Activated T-helper 2 cell treated with anti-CD3 and anti-CD28 coated beads, Interferon-gamma antibody, Interleukin-2, Interleukin-4, amounts not matched to agents 10 μg/mL and 5 μg/mL and 100 μg/mL, durations not matched to agents 14 hours and 24 hours and 36 hours (primary cell): Measurements from ENCODE around the gene LONP2. TPM values are rescaled to one million over a fixed set of nuclear protein-coding genes. Genes with fewer than 3 reads are reported as not detected.

Experiments
- DNase-seq: peaks from one replicate; pipeline ENCODE4 v3.0.0; 2021; ENCODE audit warnings: low spot score
- H3K27ac Mint-ChIP-seq: one replicate; pipeline ENCODE4 v1.8.0; 2021; ENCODE audit warnings: mixed read lengths
- H3K27me3 Mint-ChIP-seq: one replicate; pipeline ENCODE4 v1.8.0; 2021; ENCODE audit warnings: low read depth, mixed read lengths
- H3K36me3 Mint-ChIP-seq: one replicate; pipeline ENCODE4 v1.8.0; 2021; ENCODE audit warnings: low read depth, mixed read lengths
- H3K4me1 Mint-ChIP-seq: one replicate; pipeline ENCODE4 v1.8.0; 2021; ENCODE audit warnings: low read depth, mixed read lengths
- H3K4me3 Mint-ChIP-seq: one replicate; pipeline ENCODE4 v1.8.0; 2021; ENCODE audit warnings: low read depth, mild to moderate bottlenecking, moderate library complexity, mixed read lengths
- H3K9me3 Mint-ChIP-seq: one replicate; pipeline ENCODE4 v1.8.0; 2021; ENCODE audit warnings: mixed read lengths
- intact Hi-C: fragments of 100-400 bp; cut with micrococcal nuclease; formaldehyde crosslinking; loops from one replicate; pipeline ENCODE4 v1.15.1; 2023
- total RNA-seq: library from RNA; stranded (reverse); gene quantifications from 2 replicates; pipeline ENCODE4 v1.2.3, GENCODE V29; 2022

The LONP2 gene
- total RNA-seq, 1 donor from 2014 or later, result 54.2 TPM

DNA sequence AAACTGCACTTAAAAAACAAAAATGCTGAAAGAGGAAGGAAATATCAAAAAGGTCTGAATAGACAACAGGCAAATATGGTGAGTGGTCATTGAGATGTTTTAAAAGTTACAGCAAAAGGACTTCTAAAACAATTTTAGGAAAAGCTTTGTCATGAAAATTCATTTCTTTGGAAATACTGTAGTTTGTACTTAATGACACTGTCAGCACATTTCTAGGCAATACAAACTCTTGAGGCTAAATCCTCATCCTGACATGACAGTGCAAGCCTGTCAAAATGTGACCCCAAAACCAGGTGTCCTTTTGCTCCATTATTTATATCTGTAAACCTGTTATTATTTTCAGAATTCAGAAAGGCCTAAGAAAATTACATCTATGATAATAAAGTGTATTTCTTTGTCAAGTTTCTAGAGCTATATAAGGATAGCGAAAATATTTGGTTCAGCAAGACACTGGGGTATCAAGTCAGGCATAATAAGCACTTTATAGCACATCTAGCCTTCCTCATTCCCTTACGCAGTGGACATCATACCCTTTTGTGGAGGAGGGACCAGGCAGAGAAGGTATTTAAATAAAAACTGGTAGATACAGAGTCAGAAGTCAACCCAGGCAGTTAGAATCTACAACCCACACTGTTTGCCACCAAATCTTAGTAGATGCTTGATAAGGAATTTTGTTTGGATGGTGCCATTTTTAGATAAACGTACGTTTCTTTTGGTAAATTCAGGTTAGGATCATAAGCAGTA, 112.7 kb downstream of the LONP2 start:
- no peaks in the 10 kb centered on the region for H3K27me3 Mint-ChIP-seq
- DNase-seq, result no peak
- no peak overlapping the region for H3K4me3 Mint-ChIP-seq
- H3K4me1 Mint-ChIP-seq, result peaks cover 24% of the 10 kb centered on the region
- no peaks in the 10 kb centered on the region for H3K9me3 Mint-ChIP-seq
- no peak overlapping the region for H3K27ac Mint-ChIP-seq
- intact Hi-C loops, result no loop called here
- peaks cover 50% of the 10 kb centered on the region for H3K36me3 Mint-ChIP-seq

DNA sequence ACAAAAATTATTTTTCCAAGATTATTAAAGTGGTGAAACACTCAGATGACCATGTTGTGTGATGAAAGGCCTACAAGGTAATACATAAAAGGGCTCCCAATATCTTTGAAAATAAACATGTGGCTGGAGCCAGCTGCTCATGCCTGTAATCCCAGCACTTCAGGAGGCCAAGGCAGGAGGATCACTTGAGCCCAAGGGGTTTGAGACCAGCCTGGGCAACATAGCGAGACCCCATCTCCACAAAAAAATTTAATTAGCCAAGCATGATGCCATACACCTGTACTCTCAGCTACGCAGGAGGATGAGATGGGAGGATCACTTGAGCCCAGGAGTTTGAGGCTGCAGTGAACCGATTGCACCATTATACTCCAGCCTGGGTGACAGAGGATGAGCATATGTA, 114.3 kb downstream of the LONP2 start:
- DNase-seq, result no peak
- Mint-ChIP-seq H3K27ac (no peak overlapping the region), H3K27me3 (no peaks in the 10 kb centered on the region), H3K4me3 (no peak overlapping the region), H3K9me3 (no peaks in the 10 kb centered on the region), H3K36me3 (peaks cover 46% of the 10 kb centered on the region), H3K4me1 (peaks cover 27% of the 10 kb centered on the region)
- intact Hi-C loops, result no loop called here

DNA sequence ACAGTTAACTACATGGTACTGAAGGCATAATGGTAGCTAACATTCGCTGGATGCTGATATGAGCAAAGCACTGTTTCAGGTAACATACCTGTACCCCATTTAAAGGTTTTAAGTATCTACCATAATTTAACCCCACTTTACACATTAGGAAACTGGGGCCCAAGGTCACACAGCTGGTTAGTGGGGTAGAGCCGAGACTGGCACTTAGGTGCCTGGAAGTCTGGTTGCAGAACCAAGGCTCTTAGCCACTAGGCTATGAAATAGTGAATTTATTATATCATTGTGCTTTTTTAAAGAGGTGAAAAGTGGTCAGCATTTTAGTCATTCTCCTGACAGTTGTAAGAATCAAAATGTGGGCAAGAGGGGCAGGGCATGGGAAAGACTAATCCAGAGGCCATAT, 115.9 kb downstream of the LONP2 start:
- H3K4me1 Mint-ChIP-seq, result peaks cover 23% of the 10 kb centered on the region
- H3K36me3 Mint-ChIP-seq, result peaks cover 34% of the 10 kb centered on the region
- no peak for DNase-seq
- H3K27ac Mint-ChIP-seq, result no peak overlapping the region
- intact Hi-C loops, result no loop called here
- no peaks in the 10 kb centered on the region for H3K27me3 Mint-ChIP-seq
- no peak overlapping the region for H3K4me3 Mint-ChIP-seq
- no peaks in the 10 kb centered on the region for H3K9me3 Mint-ChIP-seq

DNA sequence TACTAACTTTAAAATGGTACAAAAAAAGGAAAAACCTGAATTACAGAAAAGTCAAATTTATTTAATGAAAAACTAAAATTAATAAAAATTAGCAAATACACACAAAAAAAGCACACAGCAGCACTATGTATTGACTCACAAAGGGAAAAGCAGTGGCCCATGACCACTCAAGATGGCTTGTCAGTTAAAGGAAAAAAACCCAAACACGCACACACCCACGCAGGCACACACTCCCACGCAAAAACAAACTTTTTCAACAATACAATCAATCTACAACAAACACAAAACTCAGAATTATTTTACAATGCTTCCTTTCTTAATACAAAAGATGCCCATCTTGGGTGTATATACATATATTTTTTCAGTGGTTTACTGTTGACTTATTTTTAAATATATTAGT, 116.9 kb downstream of the LONP2 start:
- Mint-ChIP-seq H3K9me3 (no peaks in the 10 kb centered on the region), H3K27ac (no peak overlapping the region), H3K27me3 (no peaks in the 10 kb centered on the region), H3K4me1 (peaks cover 29% of the 10 kb centered on the region), H3K36me3 (peaks cover 29% of the 10 kb centered on the region), H3K4me3 (no peak overlapping the region)
- intact Hi-C loops, result no loop called here
- no peak for DNase-seq

DNA sequence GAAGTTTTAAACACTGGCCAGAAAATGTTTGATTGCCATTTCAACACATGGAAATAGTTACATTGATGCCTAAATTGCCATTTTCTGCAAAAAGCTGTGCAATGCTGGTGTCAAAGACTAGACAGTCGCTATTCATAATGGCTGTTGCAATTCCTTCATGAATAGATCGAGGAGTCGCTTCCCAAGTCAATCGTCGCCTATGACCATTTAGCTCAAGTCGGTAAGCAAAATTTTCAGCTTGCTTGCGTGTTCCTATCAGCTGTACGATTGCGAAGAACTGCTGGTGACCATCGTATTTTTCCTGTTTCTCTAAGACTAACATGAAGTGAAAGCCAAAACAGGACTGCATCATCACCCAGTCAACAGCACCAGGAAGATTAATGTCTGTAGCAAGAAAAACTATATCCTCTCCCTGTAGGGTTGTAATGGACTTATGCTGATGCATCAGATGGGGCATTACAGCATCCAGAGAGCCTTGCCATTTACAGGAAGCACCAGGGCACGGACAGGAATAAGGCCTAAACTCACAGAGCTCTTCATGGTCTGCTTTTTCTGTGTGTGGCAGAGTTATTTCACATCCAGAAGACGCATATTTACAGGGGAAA, 117.5 kb downstream of the LONP2 start:
- Mint-ChIP-seq H3K27me3 (no peaks in the 10 kb centered on the region), H3K4me1 (peaks cover 32% of the 10 kb centered on the region), H3K36me3 (peaks cover 26% of the 10 kb centered on the region), H3K27ac (no peak overlapping the region), H3K9me3 (no peaks in the 10 kb centered on the region), H3K4me3 (no peak overlapping the region)
- DNase-seq, result no peak
- intact Hi-C loops, result loop anchor here (2.0 kb wide), 1 partner anchor 13 kb away; no protein-coding TSS in a partner anchor

DNA sequence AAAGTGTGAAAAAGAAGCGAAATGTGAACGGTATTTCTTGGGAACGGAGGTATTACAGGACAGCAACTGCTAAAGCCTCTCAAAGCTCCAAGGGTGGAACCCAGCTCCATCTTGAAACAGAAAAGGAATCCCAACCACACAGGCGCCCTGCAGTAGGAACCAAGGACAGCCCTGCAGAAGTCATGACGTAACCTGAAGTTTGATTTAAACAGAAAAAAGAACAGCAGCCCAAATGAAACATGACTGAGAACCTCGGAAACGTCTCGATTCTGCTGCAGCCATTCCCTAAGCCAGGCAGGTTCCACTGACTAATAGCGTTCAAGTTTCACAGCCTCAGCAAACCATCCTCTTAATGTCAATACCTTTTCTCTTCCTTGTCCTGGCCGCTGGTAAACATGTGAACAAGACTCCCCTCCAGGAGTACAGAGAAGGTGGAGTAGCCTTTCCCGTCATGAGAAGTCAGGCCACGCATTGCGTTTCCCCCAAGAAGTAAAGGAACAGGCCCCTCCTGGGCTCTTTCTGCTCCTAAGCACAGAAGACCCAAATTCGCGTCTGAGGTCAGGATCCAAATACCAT, 121.0 kb downstream of the LONP2 start:
- H3K9me3 Mint-ChIP-seq, result no peaks in the 10 kb centered on the region
- peak overlapping the region; percentile 56 for H3K27ac Mint-ChIP-seq
- H3K36me3 Mint-ChIP-seq, result peaks cover 13% of the 10 kb centered on the region
- intact Hi-C loops, result loop anchor here (5.0 kb wide), 1 partner anchor 192 kb away; no protein-coding TSS in a partner anchor
- peak overlapping the region; percentile 40 for H3K4me3 Mint-ChIP-seq
- peaks cover 51% of the 10 kb centered on the region for H3K4me1 Mint-ChIP-seq
- no peaks in the 10 kb centered on the region for H3K27me3 Mint-ChIP-seq
- DNase-seq, result no peak

DNA sequence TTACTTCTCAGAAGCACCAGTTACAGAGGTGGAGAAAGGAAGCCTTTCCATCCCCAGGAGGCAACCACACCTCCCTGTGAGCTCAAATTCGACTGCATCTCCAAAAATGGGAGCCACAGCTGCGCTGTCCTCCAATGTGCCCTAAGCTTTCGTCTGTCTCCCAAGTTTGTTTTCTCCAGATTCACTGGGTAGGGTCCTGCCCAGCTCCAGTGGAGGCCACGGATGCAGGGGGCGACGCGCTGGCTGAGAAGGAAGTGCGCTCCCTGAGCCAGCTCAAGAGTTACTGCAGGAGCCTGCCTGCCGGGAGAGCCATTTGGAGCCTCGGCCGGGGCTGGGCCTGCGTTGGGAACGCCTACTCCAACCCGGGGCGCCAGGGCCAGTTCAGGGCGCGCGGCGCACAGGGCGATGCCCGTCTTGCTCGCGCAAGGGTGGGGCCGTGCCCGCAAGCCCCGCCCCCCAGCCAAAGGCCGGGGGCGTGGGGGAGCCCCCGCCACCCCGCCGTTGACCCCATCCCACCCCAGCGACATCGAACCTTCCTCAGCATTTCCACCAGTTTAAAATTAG, 121.6 kb downstream of the LONP2 start:
- Mint-ChIP-seq H3K4me3 (peak overlapping the region; percentile 89), H3K27ac (peak overlapping the region; percentile 95), H3K36me3 (peaks cover 13% of the 10 kb centered on the region), H3K9me3 (no peaks in the 10 kb centered on the region), H3K27me3 (no peaks in the 10 kb centered on the region), H3K4me1 (peaks cover 53% of the 10 kb centered on the region)
- DNase-seq, result peak; percentile 78
- intact Hi-C loops, result loop anchor here (1.0 to 5.0 kb wide), 3 partner anchors 18 to 247 kb away; no protein-coding TSS in a partner anchor

GRCh38 chr16:48366165-48367093, 122.3 kb downstream of the LONP2 start:
- Mint-ChIP-seq H3K4me3 (peak overlapping the region; percentile 89), H3K27me3 (no peaks in the 10 kb centered on the region), H3K27ac (peak overlapping the region; percentile 95), H3K4me1 (peaks cover 53% of the 10 kb centered on the region), H3K9me3 (no peaks in the 10 kb centered on the region), H3K36me3 (peaks cover 8% of the 10 kb centered on the region)
- DNase-seq, result peak; percentile 56
- intact Hi-C loops, result loop anchor here (1.0 to 5.0 kb wide), 3 partner anchors 17 to 246 kb away; no protein-coding TSS in a partner anchor

DNA sequence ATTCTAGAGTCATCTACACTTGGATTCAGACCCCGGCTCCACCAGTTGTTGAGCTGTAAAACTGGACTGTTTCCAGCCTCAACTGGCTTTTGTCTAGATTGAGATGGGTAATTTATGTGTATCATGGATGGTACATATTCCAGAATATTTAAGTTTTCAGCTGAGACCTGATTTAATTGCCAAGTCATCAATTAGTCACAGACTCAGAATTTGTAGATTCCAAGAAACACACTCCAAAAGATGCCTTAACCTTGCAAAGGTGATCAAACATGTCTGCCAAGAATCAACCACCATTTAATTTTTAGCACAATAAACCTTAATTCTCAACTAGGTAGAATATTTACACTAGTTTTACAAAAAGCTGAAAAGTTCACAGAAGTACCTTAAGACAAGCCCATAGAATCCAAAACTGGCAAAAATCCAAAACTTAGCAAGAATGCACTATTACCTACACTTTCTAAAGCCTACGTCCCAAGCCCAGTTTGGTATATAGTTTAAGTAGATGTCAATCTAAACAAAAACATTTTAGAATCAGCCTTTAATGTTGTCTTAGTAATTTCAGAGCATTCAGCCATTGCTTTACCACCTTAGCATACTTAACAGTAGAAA, 123.4 kb downstream of the LONP2 start:
- Mint-ChIP-seq H3K27ac (no peak overlapping the region), H3K36me3 (peaks cover 4% of the 10 kb centered on the region), H3K27me3 (no peaks in the 10 kb centered on the region), H3K4me1 (peaks cover 53% of the 10 kb centered on the region), H3K9me3 (no peaks in the 10 kb centered on the region), H3K4me3 (no peak overlapping the region)
- intact Hi-C loops, result loop anchor here (2.0 to 5.0 kb wide), 2 partner anchors 190 to 245 kb away; no protein-coding TSS in a partner anchor
- no peak for DNase-seq

DNA sequence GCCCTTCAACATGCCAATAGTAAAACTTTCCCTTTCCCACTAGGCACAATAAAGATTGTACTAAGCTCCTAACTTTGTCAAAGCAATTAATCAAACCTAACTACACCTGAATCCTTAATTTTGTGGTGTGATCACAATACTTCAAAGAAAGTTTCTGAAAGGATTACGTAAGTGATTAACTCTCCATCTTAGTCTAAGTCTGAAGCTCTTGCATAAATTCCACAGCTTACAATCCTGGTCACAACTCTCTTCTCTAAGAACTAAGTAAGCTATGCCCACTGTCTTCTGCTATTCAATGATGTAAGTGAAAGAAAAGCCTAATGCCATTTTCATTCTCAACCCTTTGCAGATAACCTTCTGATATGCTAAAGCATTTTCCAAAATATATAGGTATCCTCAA, 125.7 kb downstream of the LONP2 start:
- Mint-ChIP-seq H3K9me3 (no peaks in the 10 kb centered on the region), H3K36me3 (no peaks in the 10 kb centered on the region), H3K4me1 (peaks cover 43% of the 10 kb centered on the region), H3K27ac (no peak overlapping the region), H3K27me3 (no peaks in the 10 kb centered on the region), H3K4me3 (no peak overlapping the region)
- intact Hi-C loops, result loop anchor here (5.0 kb wide), 1 partner anchor 188 kb away; no protein-coding TSS in a partner anchor
- DNase-seq, result no peak

DNA sequence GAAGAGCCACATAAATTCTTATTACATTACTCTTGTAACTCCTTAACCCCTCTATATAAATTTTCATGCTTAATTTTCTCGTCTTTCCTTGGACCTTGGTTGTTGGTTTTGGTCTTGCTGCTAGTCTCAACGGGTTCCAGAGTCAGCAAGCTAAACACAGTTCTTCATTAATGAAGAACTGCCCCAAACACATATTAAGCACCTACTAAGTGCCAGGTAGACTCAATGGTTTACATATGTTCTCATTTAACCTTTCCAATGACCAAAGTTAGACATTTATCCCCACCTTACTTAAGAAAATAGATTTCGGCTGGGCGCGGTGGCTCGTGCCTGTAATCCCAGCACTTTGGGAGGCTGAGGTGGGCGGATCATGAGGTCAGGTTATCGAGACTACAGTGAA, 126.1 kb downstream of the LONP2 start:
- no peak overlapping the region for H3K27ac Mint-ChIP-seq

More for the DNA sequence above, 126.1 kb downstream of the LONP2 start:
- H3K4me1 Mint-ChIP-seq, result peaks cover 38% of the 10 kb centered on the region
- no peak overlapping the region for H3K4me3 Mint-ChIP-seq
- no peaks in the 10 kb centered on the region for H3K27me3 Mint-ChIP-seq
- intact Hi-C loops, result no loop called here
- no peaks in the 10 kb centered on the region for H3K9me3 Mint-ChIP-seq
- no peaks in the 10 kb centered on the region for H3K36me3 Mint-ChIP-seq
- no peak for DNase-seq
